Mammary epithelial cell (primary cell): ENCODE data around the gene PPA2.

ENCODE experiments used
- CTCF ChIP-seq, 2 donors: IDR thresholded peaks in 1 of 2; conservative IDR thresholded peaks in 1 of 2; 2 replicates each; pipeline ENCODE4 v1.5.1; 2011 to 2012; ENCODE audit warnings: inconsistent platforms in 2 of 2, low read length in 2 of 2, mild to moderate bottlenecking in 2 of 2, control low read depth in 1 of 2, low read depth in 1 of 2; ENCODE audit not compliant: insufficient read depth in 1 of 2; ENCODE audit errors: extremely low read depth in 1 of 2
- EZH2 ChIP-seq: IDR thresholded peaks from 2 replicates; pipeline ENCODE4 v1.6.1; 2012; ENCODE audit warnings: low read length, inconsistent platforms, borderline replicate concordance

GRCh38 chr4:105504744-105505143, 30.9 kb upstream of the PPA2 start:
- TF ChIP-seq CTCF (conservative IDR thresholded peaks at IDR 0.05 in 1 of 2, IDR thresholded peaks at IDR 0.05 in 1 of 2; ENCODE audit: extremely low read depth in 1 of 2, insufficient read depth in 1 of 2, low read depth in 1 of 2, low read length in 2 of 2) = no peak
- TF ChIP-seq EZH2 = no peak
